Endodermal cell (in vitro differentiated cells): ENCODE results near the gene ADORA1. TPM values are rescaled to one million over a fixed set of nuclear protein-coding genes. Genes with fewer than 3 reads are reported as not detected.

Source experiments
- DNase-seq: peaks from one replicate; pipeline ENCODE4 v3.0.0-alpha.2; 2017
- H3K27ac ChIP-seq: 2 replicates; pipeline ENCODE4 v1.5.1; 2013; ENCODE audit warnings: mild to moderate bottlenecking, low read depth, low read length, moderate library complexity
- H3K27me3 ChIP-seq: 2 replicates; pipeline ENCODE4 v1.6.1; 2013; ENCODE audit warnings: mild to moderate bottlenecking, low read length, moderate library complexity; ENCODE audit not compliant: insufficient read depth, control insufficient read depth, poor library complexity, severe bottlenecking
- H3K36me3 ChIP-seq: 2 replicates; pipeline ENCODE4 v1.7.0; 2013; ENCODE audit warnings: mild to moderate bottlenecking, low read length, moderate library complexity; ENCODE audit not compliant: control insufficient read depth, insufficient read depth
- H3K4me1 ChIP-seq: one replicate; pipeline ENCODE4 v1.7.0; 2013; ENCODE audit warnings: low read length; ENCODE audit not compliant: control insufficient read depth, insufficient read depth
- H3K4me3 ChIP-seq: 2 replicates; pipeline ENCODE4 v1.5.1; 2013; ENCODE audit warnings: mild to moderate bottlenecking, low read length, moderate library complexity
- H3K9ac ChIP-seq: 2 replicates; pipeline ENCODE4 v1.6.1; 2013; ENCODE audit warnings: mild to moderate bottlenecking, low read length, moderate library complexity; ENCODE audit not compliant: poor library complexity, severe bottlenecking; ENCODE audit errors: extremely low read depth
- H3K9me3 ChIP-seq: 2 replicates; pipeline ENCODE4 v1.6.1; 2013; ENCODE audit warnings: mild to moderate bottlenecking, low read length, moderate library complexity; ENCODE audit not compliant: control insufficient read depth
- H3K27ac Mint-ChIP-seq: 2 replicates; pipeline ENCODE4 v1.8.0; 2020; ENCODE audit warnings: mixed read lengths
- H3K27me3 Mint-ChIP-seq: 2 replicates; pipeline ENCODE4 v1.8.0; 2021; ENCODE audit warnings: mild to moderate bottlenecking, mixed read lengths; ENCODE audit not compliant: insufficient read depth
- H3K36me3 Mint-ChIP-seq: 2 replicates; pipeline ENCODE4 v1.8.0; 2020; ENCODE audit warnings: low read depth, mixed read lengths
- H3K4me1 Mint-ChIP-seq: 2 replicates; pipeline ENCODE4 v1.8.0; 2020; ENCODE audit warnings: mixed read lengths
- H3K4me3 Mint-ChIP-seq: 2 replicates; pipeline ENCODE4 v1.8.0; 2020; ENCODE audit warnings: mild to moderate bottlenecking, moderate library complexity, mixed read lengths
- H3K9me3 Mint-ChIP-seq: 2 replicates; pipeline ENCODE4 v1.8.0; 2020; ENCODE audit warnings: mild to moderate bottlenecking, mixed read lengths
- CTCF ChIP-seq: fragments of 200-600 bp; sonication (generic); conservative IDR thresholded peaks from 2 replicates; pipeline ENCODE4 v1.5.0; 2021; ENCODE audit warnings: antibody characterized with exemption, mild to moderate bottlenecking
- WGBS, 2 experiments: methylation state at CpG; one replicate each; pipeline versions ENCODE4 v1.1.5 to v1.1.7; 2013; ENCODE audit warnings: missing lambda C conversion rate in 2 of 2, mixed read lengths in 1 of 2; ENCODE audit not compliant: insufficient coverage in 1 of 2, insufficient read length in 1 of 2; 5-methylcytosine and 5-hydroxymethylcytosine counted together
- long read RNA-seq, 4 experiments: library from polyadenylated mRNA in 2 of 4; library from RNA in 1 of 4; library from capped mRNA in 1 of 4; stranded (forward) in 3 of 4; unstranded in 1 of 4; transcript quantifications; one replicate each; pipeline ENCODE4 v2.0.0, GENCODE V29; 2020 to 2021; ENCODE audit warnings: inconsistent platforms in 1 of 4
- polyA plus RNA-seq, 2 experiments: library from polyadenylated mRNA; stranded (reverse); fragments of 50-300 nt; gene quantifications; one replicate each; pipeline ENCODE4 v1.2.3, GENCODE V29; 2013
- total RNA-seq, 2 donors: library from RNA; stranded (reverse); fragmentation: NEBNext Ultra II Directional in 1 of 2; extraction: Animal tissue kit (Norgen Biotek cat#: 25700) in 1 of 2; gene quantifications; 2 replicates in 1 of 2; 3 replicates in 1 of 2; pipeline ENCODE4 v1.2.1, GENCODE V29; 2021

The ADORA1 gene
- total RNA-seq = 1 to 10 TPM; 2.0 to 2.1 TPM
- polyA plus RNA-seq (2013, experiment 1 of 2) = 4.3 TPM
- 4.1 TPM for polyA plus RNA-seq (2013, experiment 2 of 2)
- long read RNA-seq, experiment 1 = 0 reads
- long read RNA-seq, experiment 2, partial matches to known transcripts = 0 of 2 reads
- long read RNA-seq, experiment 2, other reads (novel, unspliced or antisense) = 1 of 2 reads
- long read RNA-seq, experiment 3 = 0 reads
- long read RNA-seq, experiment 4 = 0 reads

GRCh38 chr1:203127666-203128430 lies at the start of gene ADORA1:
Gene ADORA1, plus strand, starts transcription at chr1:203127726. Its CDS starts 1,116 bp downstream, at chr1:203128842.
- no peaks in the 10 kb centered on the region for H3K36me3 Mint-ChIP-seq
- DNase-seq = peak; percentile 93
- H3K36me3 ChIP-seq = no peaks in the 10 kb centered on the region
- H3K27ac ChIP-seq = no peak within 1 kb of the TSS
- no peaks in the 10 kb centered on the region for H3K9me3 ChIP-seq
- peak within 1 kb of the TSS; percentile 32 for H3K9ac ChIP-seq
- H3K4me1 Mint-ChIP-seq = peaks cover 22% of the 10 kb centered on the region
- peaks cover 50% of the 10 kb centered on the region for H3K27me3 Mint-ChIP-seq
- no peak within 1 kb of the TSS for H3K27ac Mint-ChIP-seq
- H3K27me3 ChIP-seq = peaks cover 8% of the 10 kb centered on the region
- H3K4me1 ChIP-seq = peaks cover 11% of the 10 kb centered on the region
- 0 to 2% methylated on average over 15 to 51 of the region's 51 CpGs for WGBS, 2 experiments
- peak within 1 kb of the TSS; percentile 63 for H3K4me3 Mint-ChIP-seq
- H3K9me3 Mint-ChIP-seq = no peaks in the 10 kb centered on the region
- TF ChIP-seq CTCF = peak; percentile 69
- peak within 1 kb of the TSS; percentile 86 for H3K4me3 ChIP-seq

- Histone ChIP-seq H3K4me3 (no peak overlapping the region), H3K9me3 (no peaks in the 10 kb centered on the region), H3K27ac (no peak overlapping the region), H3K36me3 (peaks cover 2% of the 10 kb centered on the region), H3K4me1 (peaks cover 13% of the 10 kb centered on the region), H3K9ac (no peak overlapping the region), H3K27me3 (peaks cover 38% of the 10 kb centered on the region)
- peaks cover 69% of the 10 kb centered on the region for H3K27me3 Mint-ChIP-seq
- H3K27ac Mint-ChIP-seq = no peak overlapping the region
- no peak overlapping the region for H3K4me3 Mint-ChIP-seq
- TF ChIP-seq CTCF = no peak
- H3K9me3 Mint-ChIP-seq = no peaks in the 10 kb centered on the region
- H3K4me1 Mint-ChIP-seq = peaks cover 17% of the 10 kb centered on the region
- H3K36me3 Mint-ChIP-seq = no peaks in the 10 kb centered on the region
- 91% methylated on average over 2 of the region's 2 CpGs; no CpG with 5 or more reads in 1 of the 2 experiments for whole genome bisulfite sequencing, 2 experiments
- no peak for DNase-seq
Measured at GRCh38 chr1:203077956-203078355, 49.6 kb upstream of the ADORA1 start.

- no peaks in the 10 kb centered on the region for H3K9me3 ChIP-seq
- no peak overlapping the region for H3K9ac ChIP-seq
- H3K27ac ChIP-seq = no peak overlapping the region
- H3K4me3 ChIP-seq = no peak overlapping the region
- Mint-ChIP-seq H3K4me3 (no peak overlapping the region), H3K27me3 (peaks cover 64% of the 10 kb centered on the region), H3K4me1 (peaks cover 17% of the 10 kb centered on the region), H3K9me3 (no peaks in the 10 kb centered on the region), H3K36me3 (no peaks in the 10 kb centered on the region), H3K27ac (no peak overlapping the region)
- no peak for TF ChIP-seq CTCF
- WGBS, 2 experiments = 92% methylated on average over 3 of the region's 3 CpGs; no CpG with 5 or more reads in 1 of the 2 experiments
- no peaks in the 10 kb centered on the region for H3K36me3 ChIP-seq
- no peak for DNase-seq
- H3K4me1 ChIP-seq = peaks cover 13% of the 10 kb centered on the region
- H3K27me3 ChIP-seq = peaks cover 38% of the 10 kb centered on the region
Measured at GRCh38 chr1:203078478-203078877, 49.0 kb upstream of the ADORA1 start.
